8988T (cell line): ENCODE measurements around the gene PPP1R15B.

Source experiments
- DNase-seq: peaks from one replicate; pipeline ENCODE4 v3.0.0; 2011

PPP1R15B gene

DNA sequence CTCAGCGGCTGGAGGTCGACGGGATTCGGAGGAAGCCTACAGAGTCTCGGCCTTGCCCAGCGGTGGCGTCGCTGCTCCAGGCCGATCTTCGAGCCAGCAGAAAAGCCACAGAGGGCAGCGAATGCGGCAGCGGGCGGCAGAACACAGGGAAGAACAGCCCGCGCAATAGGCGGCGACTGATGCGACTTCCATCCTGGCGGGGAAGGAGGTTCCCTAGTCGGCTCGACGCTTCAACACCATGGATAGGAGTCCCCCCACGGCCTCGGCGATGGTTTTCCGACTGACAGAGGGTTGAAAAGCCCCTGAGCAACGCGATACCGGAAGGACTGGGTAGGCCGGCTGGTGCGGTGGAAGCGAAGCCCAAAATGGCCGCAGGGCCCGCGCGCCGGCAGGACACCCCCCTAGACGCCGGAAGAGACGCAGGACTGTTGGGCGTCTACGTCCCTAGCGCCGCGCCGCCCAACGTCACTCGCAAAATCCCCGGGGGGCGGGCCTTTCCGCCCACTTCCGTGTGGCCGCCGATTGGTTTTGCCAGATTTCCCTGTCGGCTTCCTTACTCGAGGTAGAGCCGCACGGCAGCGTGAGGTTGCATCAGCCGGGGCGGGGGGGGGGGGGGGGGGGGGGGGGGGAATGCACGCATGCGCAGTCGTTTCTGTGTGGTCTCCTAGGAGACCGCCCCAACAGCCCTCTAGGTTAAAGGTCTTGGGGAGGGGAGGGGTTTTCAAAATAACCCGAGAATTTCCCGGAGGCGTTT is at the start of gene PPP1R15B:
Gene PPP1R15B, minus strand, starts transcription at position 367 of the 754 bp plus-strand sequence. CDS start 406 bp downstream, outside the sequence.
- peak; percentile 72 for DNase-seq

DNA sequence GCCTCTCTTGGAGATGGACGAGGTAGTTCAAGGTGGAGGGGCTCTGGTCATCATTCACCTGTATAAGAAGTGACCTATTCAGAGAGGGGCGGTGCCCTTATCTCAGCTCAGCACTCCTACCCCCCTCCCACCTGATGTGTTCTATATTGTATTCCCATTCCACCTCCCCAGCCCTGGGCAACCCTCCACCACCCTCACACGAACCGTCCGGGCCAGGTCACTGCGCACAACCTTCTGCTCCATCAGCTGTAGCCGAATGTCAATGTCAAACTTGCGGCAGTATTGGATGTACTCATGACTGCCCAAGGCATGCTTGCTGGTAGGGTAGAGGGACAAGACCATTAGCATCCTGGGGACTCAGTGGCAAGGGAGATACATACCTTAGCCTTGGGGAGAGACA is 48.7 kb upstream of the PPP1R15B start:
- DNase-seq = no peak

DNA sequence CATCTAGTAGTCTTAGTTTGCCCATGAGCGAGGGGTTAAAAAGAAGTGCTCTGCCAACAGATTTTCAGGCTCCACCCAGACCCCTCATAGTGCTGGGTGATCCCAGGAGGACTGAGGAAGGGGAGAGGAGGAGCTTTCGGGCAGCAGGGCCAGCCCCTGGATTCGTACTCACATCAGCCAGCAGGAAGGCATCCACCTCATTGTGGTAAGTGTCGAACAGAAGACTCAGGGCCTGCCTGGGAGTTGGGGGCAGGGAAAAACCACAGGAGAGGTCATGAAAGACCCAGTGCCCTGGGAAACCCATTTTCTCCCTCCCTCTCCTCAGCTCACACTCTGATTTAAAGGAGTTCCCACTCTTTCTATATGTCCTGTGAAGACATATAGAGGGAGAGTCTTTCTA is 48.1 kb upstream of the PPP1R15B start:
- no peak for DNase-seq

DNA sequence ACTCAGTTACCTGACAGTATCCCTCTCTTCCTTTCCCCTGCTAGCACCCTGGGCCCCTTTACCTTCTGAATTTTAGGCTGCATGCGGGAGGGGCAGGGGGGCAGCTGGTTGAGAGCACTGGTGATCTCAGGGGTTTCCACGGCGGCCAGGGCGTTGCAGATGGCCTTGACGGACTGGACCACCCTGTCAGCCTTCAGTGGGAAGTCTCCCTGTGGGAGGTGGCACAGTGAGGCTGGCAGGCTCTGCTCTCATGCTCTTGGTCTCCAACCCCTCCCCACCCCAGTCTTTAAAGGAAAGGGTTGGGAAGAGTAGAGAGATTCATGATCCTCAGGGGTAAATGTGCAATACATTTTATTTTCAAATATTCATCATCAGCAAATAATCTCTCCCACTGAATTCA is 46.0 kb upstream of the PPP1R15B start:
- no peak for DNase-seq

DNA sequence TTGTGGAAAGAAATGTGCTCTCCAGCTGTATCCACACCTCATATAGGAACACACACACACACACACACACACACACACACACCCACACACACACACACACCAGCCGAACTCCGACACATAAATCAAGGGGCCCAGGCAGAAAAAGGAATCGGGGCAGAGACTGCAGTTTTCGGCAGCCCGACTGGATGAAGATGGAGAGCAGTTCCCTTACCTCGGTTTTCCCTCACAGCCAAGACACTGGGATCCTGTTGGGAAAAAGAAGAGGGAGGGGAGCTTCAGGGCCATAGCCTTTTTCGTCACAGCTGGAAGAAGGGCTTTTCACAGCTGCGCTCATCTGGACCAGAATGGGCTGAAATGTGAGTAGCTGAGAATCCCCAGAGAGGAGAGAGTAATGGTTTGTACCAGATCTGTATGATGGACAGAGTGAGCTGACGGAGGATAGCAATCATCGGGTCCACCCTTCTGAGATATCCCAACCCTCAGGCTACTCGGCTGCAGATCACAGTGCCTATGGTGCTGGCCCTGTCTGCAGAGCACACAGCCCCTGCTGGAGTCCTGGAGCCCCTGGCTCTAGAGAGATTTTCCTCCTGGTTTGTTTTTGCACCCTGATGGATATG is 45.3 kb upstream of the PPP1R15B start:
- DNase-seq = no peak

DNA sequence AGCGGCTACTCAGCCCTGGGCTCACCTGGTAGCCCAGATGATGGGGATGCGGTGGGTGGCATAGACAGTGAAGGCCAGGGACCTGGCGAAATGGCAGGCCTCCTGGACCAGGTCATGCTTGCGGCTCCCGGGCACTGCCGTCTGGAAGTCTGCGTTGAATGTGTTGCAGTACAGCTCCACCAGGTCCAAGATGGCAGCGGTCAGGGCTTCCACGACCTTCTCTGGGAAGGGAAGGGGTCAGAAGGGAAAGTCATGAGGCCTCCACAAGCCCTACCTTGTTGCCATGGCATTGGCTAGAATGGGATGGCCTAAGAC is 44.2 kb upstream of the PPP1R15B start:
- DNase-seq = no peak

DNA sequence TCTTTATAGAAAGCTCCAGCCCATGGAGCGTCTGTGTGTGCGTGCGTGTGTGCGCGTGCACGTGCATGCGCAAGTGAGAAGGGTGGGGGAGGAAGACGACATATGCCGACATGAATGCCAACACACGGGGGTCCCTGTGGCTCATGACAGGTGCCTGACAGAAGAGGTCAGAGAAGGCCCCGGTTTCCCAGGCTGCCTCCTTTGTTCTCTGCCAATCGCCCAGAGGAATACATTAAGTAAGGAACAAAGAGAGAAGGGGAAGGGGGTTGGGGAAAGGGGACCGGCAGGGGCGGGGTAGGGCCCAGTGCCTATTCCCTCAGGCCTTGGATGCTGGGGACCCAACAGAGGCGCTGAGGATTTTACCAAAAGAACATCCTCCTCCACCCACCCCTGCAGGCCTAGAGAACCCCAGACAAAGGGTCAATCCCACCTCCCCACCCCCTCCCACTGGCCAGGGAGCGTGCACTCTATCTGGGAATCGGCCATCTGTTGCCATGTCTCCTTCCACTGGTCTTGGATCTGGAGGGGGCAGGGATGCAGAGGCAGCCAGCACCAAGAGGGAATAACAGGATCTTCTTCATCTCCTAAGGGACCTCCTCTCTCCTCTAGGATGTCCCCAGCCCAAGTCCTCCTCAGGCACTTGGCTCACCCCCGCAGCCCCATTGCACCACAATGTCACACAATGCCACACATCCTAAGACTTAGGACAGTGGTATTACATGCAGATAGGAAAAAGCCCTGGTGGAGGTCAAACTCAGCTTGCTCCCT is 43.6 kb upstream of the PPP1R15B start:
- no peak for DNase-seq

DNA sequence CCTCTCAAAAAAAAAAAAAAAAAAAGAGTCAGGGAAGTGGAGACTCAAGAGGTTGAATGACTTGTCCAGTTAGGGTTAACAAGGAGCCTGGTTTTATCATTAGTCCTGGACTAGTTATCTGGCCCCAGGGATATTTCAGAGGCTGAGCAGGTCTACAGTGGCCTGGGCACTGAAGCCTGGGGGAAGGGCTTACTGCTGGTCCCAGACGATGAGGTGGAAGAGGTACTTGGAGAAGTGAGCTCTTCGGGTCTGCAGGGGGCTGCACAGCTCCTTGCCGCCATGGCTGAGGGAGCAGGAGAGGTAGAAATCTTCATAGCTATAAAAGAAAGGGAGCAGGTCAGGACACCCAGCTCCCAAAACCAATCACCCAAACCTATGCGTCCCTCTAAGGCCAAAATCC is 42.9 kb upstream of the PPP1R15B start:
- no peak for DNase-seq

DNA sequence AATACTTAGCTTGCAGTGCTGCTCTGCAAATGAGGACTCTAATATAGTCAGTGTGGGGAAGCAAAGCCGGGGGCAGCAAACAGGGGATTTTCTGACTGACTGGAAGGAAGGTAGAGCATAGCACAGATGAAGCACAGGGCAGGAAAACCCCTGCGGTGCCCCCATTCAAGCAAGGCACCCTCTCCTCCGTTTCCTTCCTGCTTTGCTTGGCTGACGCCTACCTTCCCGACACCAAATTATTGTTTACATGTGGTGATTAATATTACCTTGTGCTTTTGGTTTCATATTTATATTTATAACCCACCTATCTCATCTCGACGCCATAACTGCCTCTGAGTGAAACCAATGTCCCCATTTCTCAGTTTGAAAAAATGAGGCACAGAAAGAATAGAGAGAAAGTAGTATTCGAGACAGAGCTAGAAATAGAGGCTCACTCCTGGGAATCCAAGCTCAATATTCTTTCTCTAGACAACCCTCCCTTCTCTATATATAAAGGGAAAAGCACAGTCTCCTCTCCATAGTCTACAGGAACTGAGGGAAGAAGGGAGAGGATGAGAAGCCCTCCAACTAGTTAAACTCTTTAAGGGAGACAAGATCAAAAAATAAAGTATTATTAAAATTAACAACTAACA is 41.6 kb upstream of the PPP1R15B start:
- no peak for DNase-seq

DNA sequence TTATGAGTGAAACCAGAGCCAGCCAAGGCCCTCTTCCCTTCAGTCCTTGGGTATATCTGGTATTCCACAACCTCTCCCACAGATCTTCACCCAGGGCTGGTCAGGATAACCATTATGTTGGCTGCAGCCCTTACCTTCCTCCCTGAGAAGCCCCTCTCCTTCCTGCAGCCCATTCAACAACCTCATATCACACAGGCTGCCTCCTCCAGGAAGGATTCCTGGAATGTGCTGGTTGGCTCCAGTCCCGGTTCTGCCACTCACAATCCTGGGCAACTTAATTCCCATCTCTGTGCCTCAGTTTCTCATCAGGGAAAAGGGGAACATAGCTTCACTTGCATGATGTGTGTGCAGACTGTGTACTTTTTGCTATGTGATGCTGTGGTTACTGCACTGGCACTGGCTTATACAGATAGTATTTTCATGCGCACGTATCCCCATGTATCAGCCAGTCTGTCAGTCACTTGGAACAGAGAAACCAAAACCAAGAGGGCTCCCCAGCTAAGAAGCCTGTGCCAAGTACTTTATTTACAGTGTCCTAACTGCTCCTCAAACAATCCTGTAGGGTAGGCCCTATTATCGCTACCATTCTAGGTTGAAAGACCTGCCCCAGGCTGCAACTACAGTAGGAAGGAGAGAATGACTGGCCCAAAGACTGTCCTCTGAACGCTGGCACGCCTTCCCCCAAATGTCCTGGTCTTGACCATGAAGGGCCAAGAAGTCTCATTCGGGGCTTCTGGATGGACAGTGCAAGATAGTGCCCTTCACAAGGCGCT is 39.9 kb upstream of the PPP1R15B start:
- DNase-seq = no peak

DNA sequence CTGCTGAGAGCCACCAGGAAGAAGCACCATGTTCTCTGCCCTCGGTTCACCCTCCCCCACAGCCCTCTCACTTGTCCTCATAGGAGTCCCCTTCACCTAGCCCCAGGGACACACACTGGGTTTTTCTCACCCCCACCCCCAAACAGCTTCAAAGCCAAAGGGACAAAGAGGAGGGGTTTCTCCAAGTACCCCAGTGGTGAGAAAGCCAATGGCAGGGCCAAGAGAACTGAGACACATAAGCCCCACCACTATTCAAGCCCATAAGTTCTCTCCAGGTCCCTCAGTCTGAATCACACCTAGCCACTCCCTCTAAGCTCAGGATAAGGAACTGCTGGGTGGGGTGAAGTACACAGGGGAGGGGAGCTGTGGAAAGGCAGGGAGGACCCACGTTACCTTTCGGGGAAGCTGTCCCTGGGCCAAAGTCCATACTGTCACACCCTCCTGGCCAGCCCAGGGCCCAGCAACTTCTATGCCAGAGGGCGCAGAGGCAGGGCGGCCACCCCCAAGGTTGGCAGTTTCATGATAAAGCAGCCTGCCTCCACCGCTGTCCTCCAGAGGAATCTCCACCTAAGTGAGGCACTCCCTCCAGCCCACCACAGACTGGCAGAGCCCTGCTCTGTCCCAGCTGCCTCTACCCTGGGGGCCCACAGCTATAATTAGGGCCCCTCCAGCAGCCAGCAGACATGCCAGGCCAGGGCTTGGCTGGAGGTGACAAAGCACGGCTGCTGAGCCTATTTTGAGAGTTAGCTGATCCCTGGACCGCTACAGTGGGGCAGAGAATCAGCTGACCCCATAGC is 39.0 kb upstream of the PPP1R15B start:
- no peak for DNase-seq

DNA sequence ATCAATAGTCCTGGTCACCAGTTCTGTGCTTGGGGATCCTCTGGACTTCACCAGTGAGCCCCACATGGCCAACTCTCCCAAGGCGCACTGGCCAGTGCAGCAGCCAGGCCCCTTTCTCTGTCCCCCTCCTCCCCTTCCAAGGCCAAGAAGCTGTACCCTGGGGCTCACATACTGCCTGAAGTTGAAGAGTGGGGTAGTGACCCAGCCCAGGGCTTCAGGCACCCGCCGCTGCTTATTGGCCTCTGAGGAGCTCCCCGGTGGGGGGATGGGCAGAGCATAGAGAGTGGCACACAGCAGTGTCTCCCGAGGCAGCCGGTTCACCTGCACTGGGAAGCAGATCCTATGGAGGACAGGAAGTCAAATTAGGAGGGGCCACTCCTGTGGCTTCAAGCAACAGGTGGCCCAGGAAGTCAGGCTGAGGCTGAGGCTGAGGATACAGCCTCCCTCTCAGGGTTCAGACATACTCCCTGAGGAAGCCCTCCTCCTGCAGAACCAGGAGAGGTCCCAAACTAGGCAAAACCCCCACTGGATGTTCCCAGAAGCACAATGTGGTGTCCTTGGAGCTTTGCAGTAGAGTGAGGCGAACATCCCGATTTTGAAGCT is 38.2 kb upstream of the PPP1R15B start:
- no peak for DNase-seq

DNA sequence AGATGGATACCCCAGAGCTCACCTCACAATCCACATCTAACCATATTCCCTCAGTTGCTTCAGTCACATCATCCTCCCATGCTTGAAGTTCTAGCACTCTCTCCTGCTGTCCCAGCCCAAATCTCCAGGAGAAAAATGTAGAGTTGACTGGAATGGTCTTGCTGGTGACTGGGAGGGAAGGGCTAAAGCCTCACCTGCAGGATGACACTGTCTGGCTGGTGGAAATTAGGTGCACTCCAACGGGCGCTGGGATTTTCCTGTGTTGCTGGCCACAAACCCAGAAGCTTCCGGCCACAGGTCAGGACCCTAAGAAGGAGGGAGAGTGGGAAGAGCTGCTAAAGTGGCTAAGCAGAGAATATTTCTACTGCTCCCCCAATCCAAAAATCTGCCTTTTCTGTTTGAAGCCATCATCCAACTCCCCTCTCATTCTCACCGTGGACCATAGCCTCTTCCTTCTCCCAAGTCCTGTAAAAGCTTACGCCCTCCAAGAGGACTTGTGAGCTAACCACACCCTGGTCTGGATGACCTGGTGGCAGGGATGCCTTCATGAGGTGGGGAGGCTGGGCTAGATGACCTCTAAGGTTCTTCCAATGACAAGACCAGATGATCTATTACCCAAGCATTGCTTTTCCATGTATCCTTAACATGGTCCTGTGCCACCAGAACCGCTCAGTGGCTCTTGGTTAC is 37.5 kb upstream of the PPP1R15B start:
- no peak for DNase-seq

DNA sequence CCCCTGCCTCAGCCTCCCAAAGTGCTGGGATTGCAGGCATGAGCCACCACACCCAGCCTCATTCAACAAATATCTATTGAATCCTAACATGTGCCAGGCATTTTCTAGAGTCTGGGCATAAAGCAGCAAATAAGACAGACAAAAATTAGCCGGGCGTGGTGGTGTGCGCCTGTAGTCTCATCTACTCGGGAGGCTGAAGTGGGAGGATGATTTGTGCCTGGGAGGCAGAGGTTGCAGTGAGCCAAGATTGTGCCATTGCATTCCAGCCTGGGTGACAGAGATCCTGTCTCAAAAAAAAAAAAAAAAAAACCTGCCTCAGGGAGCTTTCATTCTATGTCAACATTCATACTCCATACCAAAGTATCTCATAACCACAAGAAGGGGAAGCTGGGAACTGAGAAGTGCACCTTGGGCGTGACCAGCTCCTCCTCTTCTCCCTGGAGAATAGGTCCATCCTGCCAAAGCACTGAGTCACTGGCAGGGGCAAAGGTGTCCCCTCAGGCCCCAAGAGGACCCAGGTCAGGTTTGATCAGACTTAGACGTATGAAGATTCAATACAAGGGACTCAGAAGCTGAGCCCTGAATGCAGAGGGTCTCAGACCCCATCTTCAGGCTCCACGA is 36.8 kb upstream of the PPP1R15B start:
- no peak for DNase-seq

DNA sequence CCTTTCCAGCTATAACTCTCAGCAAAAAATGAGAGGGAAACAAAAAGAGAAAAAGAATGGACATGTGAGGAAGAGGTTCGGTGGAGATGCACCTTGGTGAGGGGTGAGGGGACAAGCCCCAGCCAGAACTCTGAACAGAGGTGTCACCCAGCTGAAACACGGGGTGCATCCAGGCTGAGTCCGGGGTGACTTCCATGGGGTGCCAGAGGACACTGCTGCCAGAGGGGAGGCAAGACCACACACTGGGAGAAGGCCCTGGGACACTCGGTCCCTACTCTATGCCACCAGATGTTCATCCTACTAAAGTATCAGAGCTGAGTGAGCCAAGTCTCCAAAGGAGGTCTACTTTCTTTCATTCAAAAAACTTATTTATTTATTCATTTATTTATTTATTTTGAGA is 36.1 kb upstream of the PPP1R15B start:
- DNase-seq = no peak

DNA sequence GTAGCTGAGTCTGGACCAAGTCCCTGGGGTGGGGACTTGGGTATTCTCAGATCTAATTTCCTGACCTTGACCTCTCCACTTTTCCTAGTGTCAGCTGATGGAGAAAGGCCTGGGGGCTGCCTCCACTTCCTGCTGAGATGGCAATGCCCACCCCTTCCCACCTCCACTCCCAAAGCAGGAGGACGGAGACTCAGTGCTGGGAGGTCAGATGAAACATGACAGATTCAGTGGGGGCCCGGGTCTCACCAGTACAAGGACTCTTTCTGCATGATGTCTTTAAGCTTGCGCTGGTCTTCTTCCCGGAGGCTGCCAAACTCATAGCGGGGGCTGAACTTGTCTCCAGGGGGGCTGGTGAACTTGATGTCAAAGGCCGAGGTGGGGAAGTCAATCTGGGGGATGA is 35.6 kb upstream of the PPP1R15B start:
- DNase-seq = no peak

DNA sequence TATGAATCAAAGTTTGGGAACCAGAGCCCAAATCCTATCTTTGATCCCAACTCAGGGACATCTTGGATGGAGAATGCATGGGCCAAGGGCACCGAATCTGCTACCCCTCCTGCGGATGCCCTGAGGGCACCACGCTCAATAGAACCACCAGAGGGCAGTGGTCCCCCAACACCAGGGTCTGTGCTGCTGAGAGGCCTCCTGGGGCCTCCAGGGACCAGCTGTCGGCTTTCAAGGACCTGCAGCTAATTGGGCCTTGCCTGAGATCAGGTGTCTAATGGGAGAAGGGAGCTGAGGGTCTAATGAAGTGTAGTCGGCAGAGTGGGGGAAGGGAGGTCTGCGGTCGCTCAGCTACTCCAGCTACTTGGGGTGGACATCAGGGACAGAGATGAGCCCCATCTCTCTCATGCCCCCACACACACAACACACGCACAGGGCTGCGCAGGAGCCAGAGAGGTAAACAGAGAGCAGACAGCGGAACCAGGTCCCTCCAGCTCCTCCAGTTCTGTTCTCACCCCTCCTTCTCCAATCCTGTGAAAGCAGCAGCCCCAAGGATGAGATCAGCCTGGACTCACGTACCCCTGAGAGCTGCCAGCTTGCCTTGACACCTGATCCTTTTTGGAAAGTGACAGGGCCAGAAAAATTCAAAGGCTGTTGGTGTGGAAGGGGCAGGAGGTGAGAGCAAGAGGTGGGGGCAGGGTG is 34.9 kb upstream of the PPP1R15B start:
- DNase-seq = peak; percentile 85

DNA sequence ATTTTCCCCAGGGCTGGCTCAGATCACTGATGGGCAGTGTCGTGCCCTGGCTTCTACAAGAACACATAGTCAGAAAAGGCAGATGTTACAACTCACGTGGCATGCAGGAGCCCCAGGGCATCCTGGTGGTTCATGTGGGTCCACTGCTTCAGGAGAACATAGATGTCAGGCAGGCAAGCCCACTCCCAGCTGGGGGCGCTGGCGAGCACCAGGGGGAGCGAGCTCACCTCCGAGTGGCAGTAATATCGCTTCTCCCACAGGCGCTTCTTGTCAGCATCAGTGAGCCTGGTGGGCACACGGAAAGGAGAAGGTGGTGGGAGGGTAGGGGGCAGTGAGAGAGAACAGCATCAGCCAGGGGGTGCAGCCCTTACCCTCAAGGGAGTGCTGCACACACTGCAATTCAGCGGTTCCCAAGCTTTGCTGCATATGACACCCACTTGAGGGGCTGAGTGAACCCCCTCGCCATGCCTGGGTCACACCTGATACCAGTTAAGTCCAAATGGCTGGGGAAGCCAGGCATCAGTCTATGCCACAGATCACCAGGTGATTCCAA is 34.3 kb upstream of the PPP1R15B start:
- peak; percentile 57 for DNase-seq

DNA sequence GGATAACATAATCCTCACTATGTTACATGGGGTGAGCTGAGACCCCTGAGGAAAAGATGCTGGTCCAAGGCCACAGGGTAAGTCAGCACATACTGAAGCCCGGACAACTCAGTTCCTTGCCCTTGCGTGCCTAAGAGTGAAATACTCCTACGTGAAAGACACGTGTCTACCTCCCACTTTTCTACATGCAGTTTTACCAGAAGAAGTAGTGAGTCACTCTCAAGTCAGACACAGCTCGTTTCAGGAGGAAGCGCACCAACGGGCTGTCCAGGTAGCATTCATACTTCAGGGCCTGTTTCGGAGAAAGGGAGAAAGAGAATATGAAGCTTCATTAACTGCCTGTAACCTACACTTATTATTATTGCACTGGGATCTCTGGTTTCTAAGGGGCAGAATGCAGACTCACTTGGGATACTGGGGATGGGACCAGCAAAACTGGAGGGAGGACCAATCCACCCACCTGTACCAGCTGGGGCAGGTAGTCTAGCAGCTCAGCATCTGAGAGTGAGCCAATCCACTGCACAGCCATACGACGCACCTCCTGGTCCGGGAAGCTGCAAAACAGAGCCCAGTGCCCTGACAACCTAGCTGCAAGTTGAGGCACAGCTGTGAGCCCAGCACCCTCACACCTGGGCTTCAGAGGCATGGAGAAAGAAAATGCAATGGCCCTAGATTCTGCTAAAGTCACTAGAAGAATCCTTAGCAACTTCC is 32.4 kb upstream of the PPP1R15B start:
- DNase-seq = no peak
